Keratinocyte (primary cell): ENCODE measurements around the gene DAO.

ENCODE experiments used
- CTCF ChIP-seq, 3 experiments: IDR thresholded peaks in 1 of 3; conservative IDR thresholded peaks in 1 of 3; optimal IDR thresholded peaks in 1 of 3; 2 replicates in 2 of 3; 3 replicates in 1 of 3; pipeline versions ENCODE3 to v1.5.1; 2011; ENCODE audit warnings: low read length in 3 of 3, mild to moderate bottlenecking in 3 of 3, moderate library complexity in 2 of 3, control low read depth in 1 of 3, inconsistent platforms in 1 of 3; ENCODE audit not compliant: insufficient read depth in 2 of 3; ENCODE audit errors: extremely low read depth in 1 of 3
- EZH2 ChIP-seq: IDR thresholded peaks from one replicate; pipeline ENCODE4 v1.6.1; 2012; ENCODE audit warnings: inconsistent platforms, mild to moderate bottlenecking, low read length, moderate library complexity

- TF ChIP-seq CTCF (optimal IDR thresholded peaks at IDR 0.05 in 1 of 3, IDR thresholded peaks at IDR 0.05 in 1 of 3, conservative IDR thresholded peaks at IDR 0.05 in 1 of 3; ENCODE audit: extremely low read depth in 1 of 3, insufficient read depth in 2 of 3, low read length in 3 of 3) (no peak), EZH2 (no peak)
These were observed 46.0 kb upstream of the DAO start for GRCh38 chr12:108833757-108834472.
